Choroid plexus epithelial cell (primary cell): ENCODE data around the gene TIMM17B.

ENCODE experiments used
- DNase-seq: peaks from one replicate; pipeline ENCODE4 v3.0.0-alpha.2; 2010; ENCODE audit warnings: low read depth
- H3K4me3 ChIP-seq: 2 replicates; pipeline ENCODE4 v1.5.1; 2011; ENCODE audit warnings: low read depth, mild to moderate bottlenecking, control low read depth, low read length, moderate library complexity
- CTCF ChIP-seq: conservative IDR thresholded peaks from 2 replicates; pipeline ENCODE4 v1.5.1; 2011; ENCODE audit warnings: low read depth, mild to moderate bottlenecking, control low read depth, inconsistent platforms, low read length, moderate library complexity

The TIMM17B gene

GRCh38 chrX:48937054-48937907 is 39.7 kb upstream of the TIMM17B start:
- peak; percentile 89 for DNase-seq
- TF ChIP-seq CTCF, result peak; percentile 46
- H3K4me3 ChIP-seq, result no peak overlapping the region

- TF ChIP-seq CTCF, result no peak
- H3K4me3 ChIP-seq, result no peak overlapping the region
- DNase-seq, result no peak
These were observed 39.0 kb upstream of the TIMM17B start for GRCh38 chrX:48936429-48937053.

- no peak for TF ChIP-seq CTCF
These were observed 37.7 kb upstream of the TIMM17B start for GRCh38 chrX:48935301-48935670.

GRCh38 chrX:48934581-48935300 is 37.2 kb upstream of the TIMM17B start:
- TF ChIP-seq CTCF, result no peak
- DNase-seq, result no peak
- H3K4me3 ChIP-seq, result no peak overlapping the region

More at GRCh38 chrX:48935301-48935670, 37.7 kb upstream of the TIMM17B start:
- no peak overlapping the region for H3K4me3 ChIP-seq
- DNase-seq, result no peak

GRCh38 chrX:48933757-48934156 is 36.2 kb upstream of the TIMM17B start:
- no peak for DNase-seq
- no peak for TF ChIP-seq CTCF
- H3K4me3 ChIP-seq, result no peak overlapping the region

- H3K4me3 ChIP-seq, result no peak overlapping the region
- no peak for TF ChIP-seq CTCF
- DNase-seq, result no peak
These were observed 30.3 kb upstream of the TIMM17B start for GRCh38 chrX:48927736-48928382.
